HG03442 (cell line): ENCODE measurements around the gene WIPI1.
A peak's percentile ranks its signal among the peaks of the same experiment; 100 is the strongest.

Experiments
- ATAC-seq: cut with Tn5 transposase; IDR thresholded peaks from one replicate; pipeline ENCODE4 v1.9.1; 2021; ENCODE audit warnings: mild to moderate bottlenecking, moderate library complexity; ENCODE audit not compliant: unreplicated experiment

WIPI1 gene

GRCh38 chr17:68440526-68440925, 16.8 kb downstream of the WIPI1 start:
- no peak for ATAC-seq

GRCh38 chr17:68439656-68440290, 17.5 kb downstream of the WIPI1 start:
- ATAC-seq, result no peak

GRCh38 chr17:68437979-68438822, 19.1 kb downstream of the WIPI1 start:
- ATAC-seq, result peak; percentile 71

- ATAC-seq, result no peak
These were observed 21.1 kb downstream of the WIPI1 start for GRCh38 chr17:68435876-68436842.

- no peak for ATAC-seq
These were observed 21.9 kb downstream of the WIPI1 start for GRCh38 chr17:68435361-68435760.

GRCh38 chr17:68433911-68434508, 23.3 kb downstream of the WIPI1 start:
- no peak for ATAC-seq

- ATAC-seq, result no peak
These were observed 24.1 kb downstream of the WIPI1 start for GRCh38 chr17:68433211-68433610.

GRCh38 chr17:68432086-68432864, 25.0 kb downstream of the WIPI1 start:
- ATAC-seq, result no peak

- ATAC-seq, result no peak
These were observed 25.6 kb downstream of the WIPI1 start for GRCh38 chr17:68431661-68432071.

- no peak for ATAC-seq
These were observed 26.2 kb downstream of the WIPI1 start for GRCh38 chr17:68431045-68431608.

GRCh38 chr17:68429881-68430280, 27.4 kb downstream of the WIPI1 start:
- ATAC-seq, result no peak

- no peak for ATAC-seq
These were observed 28.7 kb downstream of the WIPI1 start for GRCh38 chr17:68428498-68429172.

- ATAC-seq, result no peak
These were observed 29.7 kb downstream of the WIPI1 start for GRCh38 chr17:68427575-68427974.

GRCh38 chr17:68425979-68426378, 31.3 kb downstream of the WIPI1 start:
- no peak for ATAC-seq

- ATAC-seq, result no peak
These were observed 32.4 kb downstream of the WIPI1 start for GRCh38 chr17:68424861-68425260.

GRCh38 chr17:68424203-68424602, 33.1 kb downstream of the WIPI1 start:
- no peak for ATAC-seq

- no peak for ATAC-seq
These were observed 34.0 kb downstream of the WIPI1 start for GRCh38 chr17:68423251-68423650.

- ATAC-seq, result no peak
These were observed 34.5 kb downstream of the WIPI1 start for GRCh38 chr17:68422821-68423220.

- ATAC-seq, result no peak
These were observed 35.8 kb downstream of the WIPI1 start for GRCh38 chr17:68421486-68421885.
